ENCODE data around the gene S100Z.
"Not testable (repeated sequence)": the region's sequence is repeated elsewhere in the genome, so short reads cannot be mapped to it uniquely, and the experiment has no call there.

The S100Z gene

GRCh38 chr5:76826416-76826815 lies 23.4 kb upstream of the S100Z start:
- not testable (repeated sequence) for DNase-seq

GRCh38 chr5:76831110-76831452 lies 18.7 kb upstream of the S100Z start:
- no peak for DNase-seq

- DNase-seq = no peak
Measured at GRCh38 chr5:76836181-76836580, 13.6 kb upstream of the S100Z start.

- no peak for DNase-seq
Measured at GRCh38 chr5:76836585-76836984, 13.2 kb upstream of the S100Z start.

- DNase-seq = no peak
Measured at GRCh38 chr5:76838481-76839261, 11.1 kb upstream of the S100Z start.

DNA sequence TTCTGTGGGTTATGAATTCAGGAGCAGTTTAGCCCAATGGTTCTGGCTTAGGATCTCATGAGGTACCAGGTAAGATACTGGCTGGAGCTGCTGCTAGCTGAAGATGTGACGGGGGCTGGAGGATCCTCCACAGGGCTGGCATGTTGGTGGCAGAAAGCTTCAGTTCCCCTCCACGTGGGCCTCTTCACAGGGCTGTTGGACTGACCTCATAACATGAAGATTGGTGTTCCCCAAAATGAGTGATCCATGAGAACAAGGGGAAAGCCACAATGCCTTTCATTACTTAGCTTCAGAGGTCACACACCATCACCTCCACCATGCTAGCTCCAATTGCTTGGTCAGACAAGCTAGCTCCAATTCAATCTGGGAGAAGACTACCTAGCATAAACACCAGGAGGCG lies 8.5 kb upstream of the S100Z start:
- DNase-seq = no peak

DNA sequence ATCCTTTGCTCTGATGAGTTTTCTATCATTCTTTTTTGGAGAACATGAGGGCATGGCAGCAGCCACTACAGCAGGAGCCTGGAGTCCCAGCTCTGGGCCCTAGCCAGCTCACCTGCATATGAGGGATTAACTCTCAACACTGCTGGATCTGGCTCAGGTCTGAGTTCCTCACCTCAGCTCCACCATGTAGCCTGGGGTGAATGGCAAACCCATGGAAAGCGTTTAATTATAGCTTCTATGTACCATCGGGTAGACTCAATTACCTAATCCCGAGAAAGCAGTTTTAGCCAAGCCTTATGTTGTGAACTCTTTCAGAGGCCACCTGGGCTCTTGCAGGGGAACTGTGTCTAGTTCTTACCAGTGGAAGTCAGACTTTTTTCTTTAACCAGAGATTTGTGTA lies 3.9 kb upstream of the S100Z start:
- DNase-seq = no peak

DNA sequence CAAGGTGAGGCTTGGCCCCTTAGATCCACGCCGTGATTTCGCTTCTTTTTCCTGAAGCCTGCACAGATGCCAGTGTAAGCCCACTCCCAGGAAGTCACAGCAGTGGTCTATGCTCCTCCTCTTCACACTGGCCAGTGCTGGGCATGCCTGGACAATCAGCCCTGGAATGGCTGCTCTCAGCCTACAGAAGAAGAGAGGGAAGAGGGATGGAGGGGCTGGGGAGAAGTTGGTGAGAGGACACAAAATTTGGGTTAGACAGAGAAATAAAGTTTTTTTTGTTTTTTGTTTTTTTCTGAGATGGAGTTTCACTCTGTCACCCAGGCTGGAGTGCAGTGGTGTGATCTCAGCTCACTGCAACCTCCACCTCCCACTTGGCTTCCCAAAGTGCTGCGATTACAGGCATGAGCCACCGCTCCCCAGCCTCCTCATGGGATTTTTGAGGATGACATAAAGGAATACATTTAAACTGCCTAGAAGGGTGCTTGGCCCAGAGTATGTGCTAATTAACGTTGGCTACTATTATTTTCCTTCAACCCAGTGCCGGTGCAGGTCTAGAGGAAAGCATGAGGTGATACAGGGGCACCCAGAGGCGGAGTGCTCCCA lies 830 bp downstream of the S100Z start:
- DNase-seq = no peak

- no peak for DNase-seq
Measured at GRCh38 chr5:76851728-76852369, 2.0 kb downstream of the S100Z start.

DNA sequence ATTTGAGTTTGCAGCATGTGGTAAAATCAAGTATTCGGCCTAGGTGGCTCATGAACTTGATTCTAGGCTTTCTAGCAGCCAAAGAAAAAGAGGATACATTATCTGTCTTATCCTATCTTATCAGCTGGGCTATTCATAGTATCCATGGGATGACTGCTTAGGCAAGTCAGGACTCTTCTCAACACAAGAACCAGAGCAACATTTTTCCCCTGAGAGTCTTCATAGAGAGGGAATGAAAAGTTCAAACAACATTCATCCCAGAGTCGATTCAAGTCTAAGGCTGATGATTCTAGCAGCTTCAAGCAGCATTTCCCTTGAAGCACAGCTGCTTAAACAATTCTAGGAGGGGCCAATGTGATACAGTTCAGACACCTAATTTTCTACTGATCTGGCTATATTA lies 3.0 kb downstream of the S100Z start:
- no peak for DNase-seq

DNA sequence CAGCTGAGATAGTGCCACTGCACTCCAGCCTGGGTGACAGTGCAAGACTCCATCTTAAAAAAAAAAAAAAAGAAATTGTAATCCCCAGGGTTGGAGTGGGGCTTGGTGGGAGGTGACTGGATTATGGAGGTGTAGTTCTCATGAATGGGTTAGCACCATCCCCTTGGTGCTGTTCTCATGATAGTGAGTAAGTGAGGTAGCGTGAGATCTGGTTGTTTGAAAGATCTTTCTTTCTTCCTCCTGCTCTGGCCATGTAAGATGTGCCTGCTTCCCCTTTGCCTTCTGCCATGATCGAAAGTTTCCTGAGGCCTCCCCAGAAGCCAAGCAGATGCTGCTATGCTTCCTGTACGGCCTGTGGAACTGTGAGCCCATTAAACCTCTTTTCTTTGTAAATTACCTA lies 3.9 kb downstream of the S100Z start:
- not testable (repeated sequence) for DNase-seq

GRCh38 chr5:76854644-76855043 lies 4.8 kb downstream of the S100Z start:
- no peak for DNase-seq

- not testable (repeated sequence) for DNase-seq
Measured at GRCh38 chr5:76855501-76855900, 5.7 kb downstream of the S100Z start.

- DNase-seq = peak in 3 of 14 donors; percentile 4 to 15 (median 9)
Measured at GRCh38 chr5:76855961-76856360, 6.1 kb downstream of the S100Z start.

DNA sequence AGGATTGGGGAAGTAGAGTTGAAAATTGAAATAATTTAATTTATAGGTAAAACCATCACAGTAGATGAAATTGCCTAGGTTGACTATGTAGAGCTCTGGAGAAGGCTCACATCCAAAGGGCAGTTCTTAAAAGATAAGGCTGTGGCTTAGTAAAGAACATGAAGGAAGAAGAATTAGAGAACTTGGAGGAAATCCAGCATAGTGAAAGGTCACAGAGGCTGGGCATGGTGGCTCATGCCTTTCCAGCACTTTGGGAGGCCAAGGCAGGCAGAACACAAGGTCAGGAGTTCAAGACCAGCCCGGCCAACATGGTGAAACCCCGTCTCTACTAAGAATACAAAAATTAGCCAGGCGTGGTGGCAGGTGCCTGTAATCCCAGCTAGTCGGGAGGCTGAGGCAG lies 7.0 kb downstream of the S100Z start:
- not testable (repeated sequence) for DNase-seq

- no peak for DNase-seq
Measured at GRCh38 chr5:76859591-76860247, 9.9 kb downstream of the S100Z start.

DNA sequence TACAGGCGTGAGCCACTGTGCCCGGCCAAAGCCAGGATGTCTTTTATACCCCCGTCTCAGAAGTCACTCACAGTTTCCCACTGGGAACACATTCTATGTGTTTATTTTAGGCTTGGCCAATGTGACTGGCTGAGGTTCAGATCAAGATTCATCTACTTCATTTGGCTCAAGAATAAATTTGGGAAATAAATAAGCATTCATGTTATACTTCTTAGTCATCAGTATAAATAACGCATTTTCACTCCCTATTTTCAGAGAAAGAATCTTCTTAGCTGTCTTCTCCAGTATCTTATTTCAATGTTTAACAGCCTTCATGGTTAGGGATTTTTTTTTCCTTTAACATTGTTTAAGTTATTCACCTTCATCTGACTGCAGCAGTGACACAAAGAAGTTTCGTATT lies 11.8 kb downstream of the S100Z start:
- DNase-seq = no peak

DNA sequence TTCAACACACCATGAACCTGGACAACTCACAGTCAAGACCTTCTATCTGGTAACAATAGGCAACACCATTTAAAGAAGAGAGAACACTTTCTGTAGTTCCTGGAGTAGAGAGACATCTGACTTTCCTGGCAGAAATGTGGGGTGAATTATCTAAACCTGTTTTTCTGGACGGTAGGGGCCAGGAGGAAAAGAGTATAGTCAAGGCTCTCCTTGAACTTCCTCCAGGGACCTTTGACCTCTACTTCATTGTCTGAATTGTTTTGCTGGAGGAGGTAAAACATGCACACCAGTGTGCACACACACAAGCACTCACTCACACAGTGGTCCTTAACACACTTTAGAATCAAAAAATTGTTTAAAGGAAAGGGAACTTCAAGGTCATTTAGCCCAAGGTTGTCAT lies 13.2 kb downstream of the S100Z start:
- no peak for DNase-seq

- no peak for DNase-seq
Measured at GRCh38 chr5:76866503-76866902, 16.7 kb downstream of the S100Z start.

- DNase-seq = no peak
Measured at GRCh38 chr5:76867038-76867437, 17.2 kb downstream of the S100Z start.

DNA sequence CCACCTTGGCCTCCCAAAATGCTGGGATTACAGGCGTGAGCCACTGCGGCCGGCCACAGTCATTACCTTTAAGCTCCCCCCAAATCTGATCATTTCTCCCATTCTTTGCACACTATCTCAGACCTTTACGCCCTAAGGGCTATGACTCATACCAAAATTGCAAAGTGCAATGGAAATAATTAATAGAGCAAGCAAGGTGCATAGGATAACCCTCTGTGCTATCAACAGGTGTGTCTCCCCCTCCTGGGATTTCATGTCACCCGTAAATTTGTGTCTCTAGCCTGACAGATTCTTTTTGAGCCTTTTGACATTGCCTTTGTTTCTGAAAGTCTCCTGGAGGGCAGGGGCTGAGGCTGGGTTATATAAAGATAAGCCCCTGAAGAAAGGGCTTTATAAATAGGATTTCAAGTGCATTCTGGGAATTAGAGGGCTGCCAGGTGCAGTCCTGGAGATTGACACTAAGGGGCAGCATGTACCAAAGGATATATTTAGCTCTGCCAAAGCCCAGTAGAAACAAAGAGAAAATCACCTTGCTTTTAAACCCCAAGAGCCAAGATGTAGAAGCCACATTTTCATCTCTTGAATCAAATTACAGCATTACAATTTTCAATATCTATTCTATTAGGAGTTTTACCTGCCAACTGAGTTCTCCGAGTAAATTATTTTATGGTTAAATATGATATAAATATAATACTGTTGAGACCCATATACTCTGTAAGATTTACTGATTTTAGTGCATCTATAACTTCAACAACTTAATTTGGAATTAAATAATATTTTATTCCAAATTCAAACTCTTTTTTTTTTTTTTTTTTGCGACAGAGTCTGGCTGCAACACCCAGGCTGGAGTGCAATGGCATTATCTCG lies 18.2 kb downstream of the S100Z start:
- DNase-seq = peak in 8 of 14 donors; percentile 6 to 59 (median 26)

DNA sequence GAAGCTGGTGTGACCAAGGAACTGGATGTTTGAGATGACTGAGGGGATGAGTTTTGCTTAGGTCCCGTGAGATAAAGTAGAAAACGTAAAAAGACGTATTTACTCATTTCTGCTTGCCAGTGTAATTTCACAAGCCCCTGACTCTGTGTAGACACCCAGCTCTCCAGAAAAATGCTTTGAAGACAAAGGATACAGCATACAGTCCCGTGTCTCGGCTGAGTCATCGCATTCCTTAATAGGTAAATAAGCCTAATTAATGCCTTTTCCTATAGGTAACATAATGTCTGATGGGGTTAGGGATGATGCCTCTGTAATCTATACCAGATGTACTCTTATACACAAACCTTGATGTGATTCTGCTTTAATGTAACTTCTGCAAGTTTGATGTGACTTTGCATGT lies 20.2 kb downstream of the S100Z start:
- no peak for DNase-seq

Measured in C1 segment of cervical spinal cord (tissue), 14 donors.